ENCODE data around the gene OSBPL6.

The OSBPL6 gene

DNA sequence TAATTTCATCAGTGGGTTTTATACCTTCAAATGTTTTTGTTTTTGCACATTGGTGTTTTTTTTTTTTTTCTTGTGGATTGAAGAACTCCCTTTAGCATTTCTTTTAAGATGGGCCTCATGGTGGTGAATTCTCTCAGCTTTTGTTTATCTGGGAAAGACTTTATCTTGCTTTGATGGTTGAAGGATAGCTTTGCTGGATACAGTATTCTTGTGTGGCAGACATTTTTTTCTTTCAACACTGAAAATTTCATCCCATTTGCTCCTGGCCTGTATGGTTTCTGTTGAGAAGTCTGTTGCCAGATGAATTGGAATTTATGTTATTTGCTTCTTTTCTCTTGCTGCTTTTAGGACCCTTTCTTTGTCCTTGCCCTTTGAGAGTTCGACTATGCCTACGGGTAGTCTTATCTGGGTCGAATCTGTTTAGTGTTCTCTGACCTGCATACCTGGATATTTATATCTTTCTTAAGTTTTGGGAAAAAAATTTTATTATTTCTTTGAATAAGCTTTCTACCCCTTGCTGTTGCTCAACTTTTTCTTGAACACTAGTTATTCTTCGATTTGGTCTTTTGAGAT, 231.0 kb downstream of the OSBPL6 start:
- H3K4me3 ChIP-seq (ENCODE audit: low read depth, low read length), result no peak overlapping the region
- TF ChIP-seq, protein P1, sequence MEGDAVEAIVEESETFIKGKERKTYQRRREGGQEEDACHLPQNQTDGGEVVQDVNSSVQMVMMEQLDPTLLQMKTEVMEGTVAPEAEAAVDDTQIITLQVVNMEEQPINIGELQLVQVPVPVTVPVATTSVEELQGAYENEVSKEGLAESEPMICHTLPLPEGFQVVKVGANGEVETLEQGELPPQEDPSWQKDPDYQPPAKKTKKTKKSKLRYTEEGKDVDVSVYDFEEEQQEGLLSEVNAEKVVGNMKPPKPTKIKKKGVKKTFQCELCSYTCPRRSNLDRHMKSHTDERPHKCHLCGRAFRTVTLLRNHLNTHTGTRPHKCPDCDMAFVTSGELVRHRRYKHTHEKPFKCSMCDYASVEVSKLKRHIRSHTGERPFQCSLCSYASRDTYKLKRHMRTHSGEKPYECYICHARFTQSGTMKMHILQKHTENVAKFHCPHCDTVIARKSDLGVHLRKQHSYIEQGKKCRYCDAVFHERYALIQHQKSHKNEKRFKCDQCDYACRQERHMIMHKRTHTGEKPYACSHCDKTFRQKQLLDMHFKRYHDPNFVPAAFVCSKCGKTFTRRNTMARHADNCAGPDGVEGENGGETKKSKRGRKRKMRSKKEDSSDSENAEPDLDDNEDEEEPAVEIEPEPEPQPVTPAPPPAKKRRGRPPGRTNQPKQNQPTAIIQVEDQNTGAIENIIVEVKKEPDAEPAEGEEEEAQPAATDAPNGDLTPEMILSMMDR (IDR thresholded peaks at IDR 0.05), result no peak
- no peak overlapping the region for H3K27ac ChIP-seq
- H3K4me2 ChIP-seq (ENCODE audit: low read length), result no peak overlapping the region
- H3K9ac ChIP-seq, result no peak overlapping the region
- no peaks in the 10 kb centered on the region for H3K4me1 ChIP-seq
- no peaks in the 10 kb centered on the region for H3K27me3 ChIP-seq (ENCODE audit: control insufficient read depth, insufficient read depth, low read length)
- no peak overlapping the region for H2AFZ ChIP-seq
- no peaks in the 10 kb centered on the region for H3K36me3 ChIP-seq (ENCODE audit: control insufficient read depth, insufficient read depth, low read length)
- no peaks in the 10 kb centered on the region for H3K9me3 ChIP-seq (ENCODE audit: control insufficient read depth, low read length)
- no peaks in the 10 kb centered on the region for H3K79me2 ChIP-seq

DNA sequence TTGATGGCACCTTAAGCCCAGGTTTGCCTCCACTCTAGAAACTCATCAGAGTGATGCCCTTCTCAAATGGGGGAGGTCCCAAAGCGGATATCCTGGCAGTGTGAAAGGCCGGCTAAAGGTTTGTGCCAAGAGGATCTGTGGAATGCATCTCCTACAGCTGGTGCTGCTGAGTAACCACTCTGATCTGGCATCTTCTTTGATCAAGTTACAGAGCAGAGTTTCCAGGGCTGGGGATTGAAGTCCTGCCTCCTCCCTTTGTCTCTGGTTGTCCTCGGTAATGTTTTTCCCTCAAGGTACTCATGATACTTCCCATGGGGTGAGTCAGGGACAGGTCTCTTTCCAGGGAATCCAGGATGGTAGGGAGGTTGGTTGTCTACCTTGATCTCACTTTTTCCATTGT, 232.1 kb downstream of the OSBPL6 start:
- TF ChIP-seq, protein P1 (IDR thresholded peaks at IDR 0.05), result no peak
- Histone ChIP-seq H3K9ac (no peak overlapping the region), H2AFZ (no peak overlapping the region), H3K4me2 (ENCODE audit: low read length) (no peak overlapping the region), H3K79me2 (no peaks in the 10 kb centered on the region), H3K4me1 (no peaks in the 10 kb centered on the region), H3K27me3 (ENCODE audit: control insufficient read depth, insufficient read depth, low read length) (no peaks in the 10 kb centered on the region), H3K36me3 (ENCODE audit: control insufficient read depth, insufficient read depth, low read length) (no peaks in the 10 kb centered on the region), H3K4me3 (ENCODE audit: low read depth, low read length) (no peak overlapping the region), H3K27ac (no peak overlapping the region), H3K9me3 (ENCODE audit: control insufficient read depth, low read length) (no peaks in the 10 kb centered on the region)

DNA sequence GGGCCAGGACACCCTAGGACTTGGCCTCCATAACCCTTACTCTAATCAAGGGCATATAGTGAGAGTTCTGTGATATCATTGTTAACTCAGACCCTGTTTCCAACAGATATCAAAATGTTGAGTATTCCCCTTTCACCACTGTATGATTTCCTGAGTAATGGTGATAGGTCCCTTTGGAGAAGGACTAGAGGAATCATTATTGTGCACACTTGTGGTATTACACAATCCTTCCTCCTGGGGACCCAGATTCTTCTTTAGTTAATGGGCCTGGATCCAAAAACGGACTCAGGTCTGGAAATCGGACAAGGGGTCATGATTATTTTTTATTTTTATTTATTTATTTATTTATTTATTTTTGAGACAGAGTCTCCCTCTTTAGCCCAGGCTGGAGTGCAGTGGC, 233.1 kb downstream of the OSBPL6 start:
- Histone ChIP-seq H3K9ac (no peak overlapping the region), H3K4me2 (ENCODE audit: low read length) (no peak overlapping the region), H3K79me2 (no peaks in the 10 kb centered on the region), H2AFZ (no peak overlapping the region), H3K27ac (no peak overlapping the region), H3K9me3 (ENCODE audit: control insufficient read depth, low read length) (no peaks in the 10 kb centered on the region), H3K36me3 (ENCODE audit: control insufficient read depth, insufficient read depth, low read length) (no peaks in the 10 kb centered on the region), H3K4me1 (no peaks in the 10 kb centered on the region), H3K4me3 (ENCODE audit: low read depth, low read length) (no peak overlapping the region), H3K27me3 (ENCODE audit: control insufficient read depth, insufficient read depth, low read length) (no peaks in the 10 kb centered on the region)
- TF ChIP-seq, protein P1 (IDR thresholded peaks at IDR 0.05), result no peak

DNA sequence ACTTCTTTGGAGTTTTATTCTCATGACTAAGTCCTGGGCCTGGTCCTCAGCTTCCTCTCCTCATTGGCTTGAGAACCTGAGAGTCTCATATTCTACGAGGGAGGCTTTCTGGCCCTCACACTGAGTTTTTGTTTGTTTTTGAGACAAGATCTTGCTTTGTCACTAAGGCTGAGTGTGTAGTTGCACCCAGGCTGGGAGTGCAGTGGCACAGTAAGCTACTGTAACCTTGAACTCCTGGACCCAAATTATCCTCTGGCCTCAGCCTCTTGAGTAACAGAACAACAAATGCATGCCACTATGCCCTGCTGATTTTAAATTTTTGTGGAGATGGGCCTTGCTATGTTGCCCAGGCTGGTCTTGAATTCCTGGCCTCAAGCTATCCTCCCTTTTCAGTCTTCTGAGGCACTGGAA, 234.1 kb downstream of the OSBPL6 start:
- TF ChIP-seq, protein P1 (IDR thresholded peaks at IDR 0.05), result no peak
- H3K4me1 ChIP-seq, result no peaks in the 10 kb centered on the region
- H3K9ac ChIP-seq, result no peak overlapping the region
- no peaks in the 10 kb centered on the region for H3K36me3 ChIP-seq (ENCODE audit: control insufficient read depth, insufficient read depth, low read length)
- no peak overlapping the region for H2AFZ ChIP-seq
- H3K4me2 ChIP-seq (ENCODE audit: low read length), result no peak overlapping the region
- H3K4me3 ChIP-seq (ENCODE audit: low read depth, low read length), result no peak overlapping the region
- H3K27ac ChIP-seq, result no peak overlapping the region
- H3K79me2 ChIP-seq, result no peaks in the 10 kb centered on the region
- no peaks in the 10 kb centered on the region for H3K27me3 ChIP-seq (ENCODE audit: control insufficient read depth, insufficient read depth, low read length)
- no peaks in the 10 kb centered on the region for H3K9me3 ChIP-seq (ENCODE audit: control insufficient read depth, low read length)

DNA sequence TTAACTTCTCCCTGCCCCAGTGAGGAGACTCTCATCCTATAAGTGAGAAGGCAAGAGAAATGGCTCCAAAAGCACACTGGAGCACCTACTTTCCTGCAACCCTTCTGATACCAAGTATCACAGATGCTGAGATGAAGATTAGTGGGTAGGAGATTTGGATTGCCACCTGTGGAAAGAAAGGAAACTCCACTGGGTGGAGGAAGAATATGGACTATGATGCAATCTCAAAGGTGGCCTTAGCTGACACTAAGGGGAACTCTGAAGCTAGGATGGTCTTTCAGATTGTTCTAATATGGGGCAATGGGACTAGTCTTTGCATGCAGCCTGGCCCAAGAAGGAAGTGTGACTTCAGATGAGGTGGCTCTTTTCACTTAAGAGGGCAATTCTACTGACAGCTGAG, 235.0 kb downstream of the OSBPL6 start:
- no peaks in the 10 kb centered on the region for H3K36me3 ChIP-seq (ENCODE audit: control insufficient read depth, insufficient read depth, low read length)

More for the DNA sequence above, 235.0 kb downstream of the OSBPL6 start:
- Histone ChIP-seq H3K4me3 (ENCODE audit: low read depth, low read length) (no peak overlapping the region), H3K79me2 (no peaks in the 10 kb centered on the region), H2AFZ (no peak overlapping the region), H3K4me1 (no peaks in the 10 kb centered on the region), H3K4me2 (ENCODE audit: low read length) (no peak overlapping the region), H3K27me3 (ENCODE audit: control insufficient read depth, insufficient read depth, low read length) (no peaks in the 10 kb centered on the region), H3K9me3 (ENCODE audit: control insufficient read depth, low read length) (no peaks in the 10 kb centered on the region), H3K9ac (no peak overlapping the region), H3K27ac (no peak overlapping the region)
- TF ChIP-seq, protein P1 (IDR thresholded peaks at IDR 0.05), result no peak

All from parathyroid adenoma (tissue), 2 donors.